Stimulated activated CD8-positive, alpha-beta memory T cell treated with anti-CD3 and anti-CD28 coated beads, Interleukin-12 subunit alpha, Interleukin-12 subunit beta, amount 100 ng/mL, for 24 hours (primary cell): ENCODE results near the gene CYB5D1.

ENCODE experiments used
- DNase-seq: peaks from one replicate; pipeline ENCODE4 v3.0.0-alpha.2; 2020; ENCODE audit errors: extremely low read depth

Gene CYB5D1

GRCh38 chr17:7844292-7845154 is 13.3 kb upstream of the CYB5D1 start:
- peak; percentile 77 for DNase-seq

DNA sequence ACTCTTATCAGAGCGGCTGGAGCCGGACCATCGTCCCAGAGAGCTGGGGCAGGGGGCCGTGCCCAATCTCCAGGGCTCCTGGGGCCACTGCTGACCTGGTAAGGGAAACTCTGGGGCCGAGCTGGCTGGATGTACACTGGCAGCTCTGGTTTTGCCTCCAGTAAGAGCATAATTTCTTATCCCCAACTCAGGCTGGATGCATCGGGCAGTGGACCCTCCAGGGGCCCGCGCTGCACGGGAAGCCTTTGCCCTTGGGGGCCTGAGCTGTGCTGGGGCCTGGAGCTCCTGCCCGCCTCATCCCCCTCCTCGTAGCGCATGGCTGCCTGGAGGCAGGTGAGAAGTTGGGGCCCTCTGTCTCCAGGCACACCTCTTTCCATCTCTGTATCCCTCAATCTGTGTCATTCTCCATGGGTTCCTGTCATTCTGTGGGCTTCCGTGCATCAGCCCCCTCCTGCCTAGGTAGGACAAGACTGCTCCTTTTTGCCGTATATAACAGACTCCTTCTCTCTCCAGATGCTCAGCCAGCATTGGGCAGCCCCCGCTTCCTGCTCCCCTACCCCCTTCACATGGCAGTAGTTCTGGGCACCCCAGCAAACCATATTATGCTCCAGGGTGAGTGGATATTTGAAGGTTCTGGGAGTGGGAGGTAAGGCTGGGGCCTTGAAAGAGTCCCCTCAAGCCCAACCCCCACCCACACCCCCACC is 12.3 kb upstream of the CYB5D1 start:
- no peak for DNase-seq

- no peak for DNase-seq
Observed at GRCh38 chr17:7846063-7846735, 11.6 kb upstream of the CYB5D1 start.

GRCh38 chr17:7846765-7847661 is 10.8 kb upstream of the CYB5D1 start:
- DNase-seq = no peak

DNA sequence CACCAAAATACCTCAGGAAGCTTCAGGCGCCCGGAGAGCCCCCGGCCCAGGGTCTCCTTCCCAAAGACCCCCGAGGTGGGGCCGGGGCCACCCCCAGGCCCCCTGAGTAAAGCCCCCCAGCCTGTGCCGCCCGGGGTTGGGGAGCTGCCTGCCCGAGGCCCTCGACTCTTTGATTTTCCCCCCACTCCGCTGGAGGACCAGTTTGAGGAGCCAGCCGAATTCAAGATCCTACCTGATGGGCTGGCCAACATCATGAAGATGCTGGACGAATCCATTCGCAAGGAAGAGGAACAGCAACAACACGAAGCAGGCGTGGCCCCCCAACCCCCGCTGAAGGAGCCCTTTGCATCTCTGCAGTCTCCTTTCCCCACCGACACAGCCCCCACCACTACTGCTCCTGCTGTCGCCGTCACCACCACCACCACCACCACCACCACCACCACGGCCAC is 9.6 kb upstream of the CYB5D1 start:
- DNase-seq = no peak

- DNase-seq = no peak
Observed at GRCh38 chr17:7848739-7849129, 9.1 kb upstream of the CYB5D1 start.

DNA sequence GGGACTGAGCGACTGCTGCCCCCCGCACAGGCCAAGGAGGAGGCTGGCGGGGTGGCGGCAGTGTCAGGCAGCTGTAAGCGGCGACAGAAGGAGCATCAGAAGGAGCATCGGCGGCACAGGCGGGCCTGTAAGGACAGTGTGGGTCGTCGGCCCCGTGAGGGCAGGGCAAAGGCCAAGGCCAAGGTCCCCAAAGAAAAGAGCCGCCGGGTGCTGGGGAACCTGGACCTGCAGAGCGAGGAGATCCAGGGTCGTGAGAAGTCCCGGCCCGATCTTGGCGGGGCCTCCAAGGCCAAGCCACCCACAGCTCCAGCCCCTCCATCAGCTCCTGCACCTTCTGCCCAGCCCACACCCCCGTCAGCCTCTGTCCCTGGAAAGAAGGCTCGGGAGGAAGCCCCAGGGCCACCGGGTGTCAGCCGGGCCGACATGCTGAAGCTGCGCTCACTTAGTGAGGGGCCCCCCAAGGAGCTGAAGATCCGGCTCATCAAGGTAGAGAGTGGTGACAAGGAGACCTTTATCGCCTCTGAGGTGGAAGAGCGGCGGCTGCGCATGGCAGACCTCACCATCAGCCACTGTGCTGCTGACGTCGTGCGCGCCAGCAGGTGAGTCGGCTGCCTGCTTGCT is 8.6 kb upstream of the CYB5D1 start:
- DNase-seq = no peak

GRCh38 chr17:7849751-7850504 is 7.9 kb upstream of the CYB5D1 start:
- no peak for DNase-seq

GRCh38 chr17:7850701-7851437 is 6.9 kb upstream of the CYB5D1 start:
- no peak for DNase-seq

- DNase-seq = peak; percentile 78
Observed at GRCh38 chr17:7851438-7852261, 6.2 kb upstream of the CYB5D1 start.

DNA sequence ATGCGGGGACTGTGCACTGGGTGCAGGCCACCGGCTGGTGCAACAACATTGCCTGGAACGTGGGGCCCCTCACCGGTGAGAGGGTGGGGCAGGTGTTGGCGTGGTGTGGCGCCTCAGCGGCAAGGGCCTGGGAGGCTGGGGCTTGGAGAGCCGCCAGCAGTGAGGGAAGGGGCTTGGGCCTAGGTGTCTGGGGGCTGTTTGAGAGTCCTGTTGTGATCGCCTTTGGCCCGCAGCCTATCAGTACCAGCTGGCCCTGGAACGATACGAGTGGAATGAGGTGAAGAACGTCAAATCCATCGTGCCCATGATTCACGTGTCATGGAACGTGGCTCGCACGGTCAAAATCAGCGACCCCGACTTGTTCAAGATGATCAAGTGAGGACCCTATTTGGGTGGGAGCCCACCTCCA is 5.5 kb upstream of the CYB5D1 start:
- no peak for DNase-seq

- no peak for DNase-seq
Observed at GRCh38 chr17:7852919-7853690, 4.7 kb upstream of the CYB5D1 start.

DNA sequence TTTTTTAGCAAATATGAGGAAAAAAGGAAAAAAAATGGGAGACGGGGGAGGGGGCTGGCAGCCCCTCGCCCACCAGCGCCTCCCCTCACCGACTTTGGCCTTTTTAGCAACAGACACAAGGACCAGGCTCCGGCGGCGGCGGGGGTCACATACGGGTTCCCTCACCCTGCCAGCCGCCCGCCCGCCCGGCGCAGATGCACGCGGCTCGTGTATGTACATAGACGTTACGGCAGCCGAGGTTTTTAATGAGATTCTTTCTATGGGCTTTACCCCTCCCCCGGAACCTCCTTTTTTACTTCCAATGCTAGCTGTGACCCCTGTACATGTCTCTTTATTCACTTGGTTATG is 4.1 kb upstream of the CYB5D1 start:
- DNase-seq = no peak

DNA sequence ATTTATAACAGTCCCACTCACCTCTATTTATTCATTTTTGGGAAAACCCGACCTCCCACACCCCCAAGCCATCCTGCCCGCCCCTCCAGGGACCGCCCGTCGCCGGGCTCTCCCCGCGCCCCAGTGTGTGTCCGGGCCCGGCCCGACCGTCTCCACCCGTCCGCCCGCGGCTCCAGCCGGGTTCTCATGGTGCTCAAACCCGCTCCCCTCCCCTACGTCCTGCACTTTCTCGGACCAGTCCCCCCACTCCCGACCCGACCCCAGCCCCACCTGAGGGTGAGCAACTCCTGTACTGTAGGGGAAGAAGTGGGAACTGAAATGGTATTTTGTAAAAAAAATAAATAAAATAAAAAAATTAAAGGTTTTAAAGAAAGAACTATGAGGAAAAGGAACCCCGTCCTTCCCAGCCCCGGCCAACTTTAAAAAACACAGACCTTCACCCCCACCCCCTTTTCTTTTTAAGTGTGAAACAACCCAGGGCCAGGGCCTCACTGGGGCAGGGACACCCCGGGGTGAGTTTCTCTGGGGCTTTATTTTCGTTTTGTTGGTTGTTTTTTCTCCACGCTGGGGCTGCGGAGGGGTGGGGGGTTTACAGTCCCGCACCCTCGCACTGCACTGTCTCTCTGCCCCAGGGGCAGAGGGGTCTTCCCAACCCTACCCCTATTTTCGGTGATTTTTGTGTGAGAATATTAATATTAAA is 3.6 kb upstream of the CYB5D1 start:
- DNase-seq = no peak

DNA sequence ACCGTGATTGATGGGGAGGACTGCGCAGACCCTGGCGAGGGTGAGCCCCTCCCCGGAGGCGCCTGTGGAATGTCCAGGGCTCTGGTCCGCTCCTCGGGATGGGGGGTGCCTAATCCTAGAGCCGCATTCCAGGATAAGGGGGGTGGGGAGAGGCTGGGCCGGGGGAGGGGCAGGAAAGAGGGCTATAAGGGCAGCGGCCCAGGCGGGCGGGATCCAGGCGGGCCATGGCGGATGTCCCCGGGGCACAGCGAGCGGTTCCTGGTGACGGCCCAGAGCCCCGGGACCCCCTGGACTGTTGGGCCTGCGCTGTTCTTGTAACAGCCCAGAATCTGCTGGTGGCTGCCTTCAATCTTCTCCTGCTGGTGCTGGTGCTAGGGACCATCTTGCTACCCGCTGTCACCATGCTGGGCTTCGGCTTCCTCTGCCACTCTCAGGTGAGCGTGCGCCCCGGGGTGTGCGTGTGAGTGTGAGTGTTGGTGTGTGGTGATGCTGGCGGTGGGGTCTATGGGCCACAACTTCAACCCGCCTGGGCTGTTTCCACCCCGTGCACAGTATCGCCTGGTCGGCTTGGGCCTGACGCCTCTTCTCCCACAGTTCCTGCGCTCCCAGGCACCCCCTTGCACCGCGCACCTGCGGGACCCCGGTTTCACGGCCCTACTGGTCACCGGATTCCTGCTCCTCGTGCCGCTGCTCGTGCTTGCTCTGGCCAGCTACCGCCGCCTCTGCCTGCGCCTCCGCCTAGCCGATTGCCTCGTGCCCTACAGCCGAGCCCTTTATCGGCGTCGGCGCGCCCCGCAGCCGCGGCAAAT is 2.7 kb upstream of the CYB5D1 start, which contains the start of gene TMEM88:
TSS of gene TMEM88 (plus strand) at position 216 of the 809 bp plus-strand sequence. CDS start at position 225, 9 bp downstream.
- DNase-seq = no peak

DNA sequence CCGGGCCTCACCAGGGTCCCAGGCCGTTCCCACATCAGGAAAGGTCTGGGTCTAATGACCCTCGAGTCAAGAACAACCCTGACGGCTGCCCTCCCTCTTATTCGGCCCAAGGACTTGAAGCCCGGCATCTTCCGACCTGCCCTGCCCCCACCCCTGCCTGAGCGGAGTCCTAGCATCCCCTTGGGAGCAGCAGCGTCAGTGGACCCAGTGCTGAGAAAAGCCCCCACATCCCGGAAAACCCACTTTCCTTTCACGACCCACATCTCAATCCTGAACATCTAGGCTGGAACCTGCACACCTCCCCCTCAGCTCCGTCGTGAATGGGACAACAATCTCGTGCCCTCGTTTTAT is 2.2 kb upstream of the CYB5D1 start:
- DNase-seq = no peak
